Measurements from ENCODE around the gene MYOZ2.
"Not testable (repeated sequence)": the region's sequence is repeated elsewhere in the genome, so short reads cannot be mapped to it uniquely, and the experiment has no call there.

Gene MYOZ2

DNA sequence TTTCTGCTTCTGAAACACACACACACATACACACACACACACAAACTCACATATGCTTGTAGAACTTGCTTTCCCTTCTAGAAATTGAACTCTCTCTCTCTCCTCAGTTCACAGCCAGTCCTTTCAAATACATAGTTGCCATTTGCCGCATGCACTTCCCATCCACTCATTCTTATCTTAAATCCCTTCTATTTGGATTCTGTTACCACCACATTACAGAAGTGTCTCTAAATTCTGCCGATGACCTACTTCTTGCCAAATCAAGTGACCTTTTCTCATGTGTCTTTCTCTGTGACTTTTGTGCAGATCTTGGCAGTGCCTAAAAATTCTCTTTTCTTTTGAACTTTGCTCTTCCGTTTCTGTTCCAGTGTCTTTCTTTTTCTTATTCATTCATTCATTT lies 7.5 kb upstream of the MYOZ2 start:
- no peak for DNase-seq (ENCODE audit: low read depth in 2 of 2)

DNA sequence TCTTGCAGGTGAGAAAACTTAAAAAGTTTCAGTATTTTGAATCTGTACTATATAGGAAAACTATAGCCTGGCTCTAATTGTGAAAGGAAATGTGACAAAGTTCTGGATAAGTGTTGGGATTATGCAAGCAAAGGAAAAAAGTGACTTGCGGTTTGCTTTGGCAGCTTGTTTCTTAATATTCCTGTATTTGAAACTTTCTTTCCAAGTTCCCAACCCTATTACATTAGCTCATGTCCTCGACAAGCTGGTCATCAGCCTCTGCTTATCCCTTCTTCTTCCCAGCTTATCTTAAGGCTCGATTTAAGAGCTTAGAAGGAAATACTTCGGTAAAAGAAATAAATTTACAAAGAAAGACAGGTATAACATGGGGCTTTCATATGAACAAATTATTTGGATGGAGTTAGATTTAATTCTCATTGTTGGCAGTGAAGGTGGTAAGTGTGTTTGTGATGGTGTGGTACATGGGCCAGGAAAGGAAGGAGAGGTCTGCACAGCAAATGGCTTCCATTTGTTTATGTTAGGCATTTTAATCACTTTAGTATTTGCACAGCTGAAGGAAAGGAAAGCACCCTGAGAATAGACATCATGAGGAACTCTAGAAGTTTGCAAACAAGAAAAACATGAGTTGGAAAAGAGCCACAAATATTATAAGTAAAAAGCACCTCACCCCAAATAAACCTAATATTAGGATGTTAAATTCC lies 5.1 kb upstream of the MYOZ2 start:
- DNase-seq (ENCODE audit: low read depth in 2 of 2): no peak

- DNase-seq (ENCODE audit: low read depth in 2 of 2): no peak
These were observed 4.5 kb upstream of the MYOZ2 start for GRCh38 chr4:119131164-119131563.

DNA sequence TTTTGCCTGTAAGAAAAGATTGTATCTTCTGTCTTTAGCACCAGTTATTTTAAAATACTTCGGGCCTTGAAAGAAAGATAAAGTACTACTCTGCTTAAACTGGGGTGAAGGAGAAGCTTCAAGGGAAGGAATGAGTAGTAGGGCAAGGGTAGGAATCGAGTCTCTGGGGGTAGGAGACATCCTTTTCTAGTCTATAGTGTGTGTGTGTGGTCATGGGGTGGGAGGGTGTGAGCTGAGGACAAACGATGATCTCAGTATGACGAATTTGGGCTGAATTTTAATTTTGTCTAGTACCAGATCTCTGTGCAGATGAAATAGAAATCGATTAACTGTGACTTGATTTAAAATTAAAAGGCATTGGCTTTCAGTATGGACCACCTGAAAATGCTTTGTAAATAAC lies 3.3 kb upstream of the MYOZ2 start:
- no peak for DNase-seq (ENCODE audit: low read depth in 2 of 2)

GRCh38 chr4:119136546-119136945 lies 914 bp downstream of the MYOZ2 start:
- no peak for DNase-seq (ENCODE audit: low read depth in 2 of 2)

- no peak for DNase-seq (ENCODE audit: low read depth in 2 of 2)
These were observed 2.4 kb downstream of the MYOZ2 start for GRCh38 chr4:119138046-119138445.

- no peak for DNase-seq (ENCODE audit: low read depth in 2 of 2)
These were observed 3.7 kb downstream of the MYOZ2 start for GRCh38 chr4:119139311-119139710.

DNA sequence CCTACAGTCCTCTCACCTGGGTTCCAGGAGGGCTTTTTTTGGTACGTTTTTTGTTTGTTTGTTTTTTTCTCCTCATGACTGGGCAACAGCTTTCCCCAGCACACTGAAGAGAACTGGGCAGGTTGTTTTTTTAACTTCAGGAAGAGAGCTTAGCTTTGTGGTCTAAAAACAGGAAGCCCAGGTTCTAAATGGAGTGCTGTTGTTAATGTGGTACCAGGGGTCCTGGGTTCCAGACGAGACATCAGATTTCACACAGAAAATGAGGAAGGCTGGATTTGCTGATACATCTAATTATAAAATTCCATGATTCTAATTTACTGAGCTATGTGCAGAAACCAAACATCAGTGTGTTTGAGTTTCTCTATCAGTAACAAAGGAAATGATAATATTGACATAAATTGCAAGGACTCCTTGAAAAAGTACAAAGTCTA lies 4.2 kb downstream of the MYOZ2 start:
- no peak for DNase-seq (ENCODE audit: low read depth in 2 of 2)

GRCh38 chr4:119141283-119141682 lies 5.7 kb downstream of the MYOZ2 start:
- not testable (repeated sequence) for DNase-seq (ENCODE audit: low read depth in 2 of 2)

GRCh38 chr4:119142833-119143232 lies 7.2 kb downstream of the MYOZ2 start:
- DNase-seq (ENCODE audit: low read depth in 2 of 2): no peak

- DNase-seq (ENCODE audit: low read depth in 2 of 2): not testable (repeated sequence)
These were observed 7.7 kb downstream of the MYOZ2 start for GRCh38 chr4:119143341-119143740.

- no peak for DNase-seq (ENCODE audit: low read depth in 2 of 2)
These were observed 13.5 kb downstream of the MYOZ2 start for GRCh38 chr4:119149110-119149509.

DNA sequence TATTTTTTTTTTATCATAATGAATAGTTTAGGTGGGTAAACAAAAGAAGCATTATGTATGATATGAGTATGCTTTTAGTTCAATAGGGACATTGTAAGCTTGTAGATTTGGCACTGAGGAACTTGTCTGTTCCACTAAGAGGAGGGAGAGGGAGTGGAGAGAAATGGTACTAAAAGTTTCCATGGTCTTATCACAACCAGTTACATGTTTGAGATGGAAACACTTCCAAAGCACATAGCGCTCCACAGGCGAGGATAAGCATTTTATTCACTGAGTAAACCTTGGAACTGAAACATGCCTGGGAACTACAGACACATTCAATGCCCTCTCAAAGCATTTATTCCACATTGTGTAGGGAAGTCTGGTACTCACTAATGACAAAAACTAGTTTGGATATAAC lies 15.5 kb downstream of the MYOZ2 start:
- no peak for DNase-seq (ENCODE audit: low read depth in 2 of 2)

- DNase-seq (ENCODE audit: low read depth in 2 of 2): no peak
These were observed 17.1 kb downstream of the MYOZ2 start for GRCh38 chr4:119152741-119153140.

- DNase-seq (ENCODE audit: low read depth in 2 of 2): no peak
These were observed 26.5 kb downstream of the MYOZ2 start for GRCh38 chr4:119162174-119162573.

GRCh38 chr4:119165767-119166166 lies 30.1 kb downstream of the MYOZ2 start:
- DNase-seq (ENCODE audit: low read depth in 2 of 2): no peak

- no peak for DNase-seq (ENCODE audit: low read depth in 2 of 2)
These were observed 34.6 kb downstream of the MYOZ2 start for GRCh38 chr4:119170195-119170594.

DNA sequence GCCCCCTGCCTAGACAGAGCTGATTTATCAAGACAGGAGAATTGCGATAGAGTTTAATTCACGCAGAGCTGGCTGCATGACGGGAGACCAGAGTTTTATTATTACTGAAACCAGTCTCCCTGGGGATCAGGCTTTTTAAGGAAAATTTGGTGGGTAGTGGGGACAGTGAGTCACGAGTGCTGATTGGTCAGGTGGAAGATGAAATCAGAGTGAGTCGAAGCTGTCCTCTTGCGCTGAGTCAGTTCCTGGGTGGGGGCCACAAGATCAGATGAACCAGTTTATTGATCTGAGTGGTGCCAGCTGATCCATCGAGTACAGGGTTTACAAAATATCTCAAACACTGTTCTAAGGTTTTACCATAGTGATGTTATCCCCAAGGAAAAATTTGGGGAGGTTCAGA lies 36.6 kb downstream of the MYOZ2 start:
- DNase-seq (ENCODE audit: low read depth in 2 of 2): no peak

DNA sequence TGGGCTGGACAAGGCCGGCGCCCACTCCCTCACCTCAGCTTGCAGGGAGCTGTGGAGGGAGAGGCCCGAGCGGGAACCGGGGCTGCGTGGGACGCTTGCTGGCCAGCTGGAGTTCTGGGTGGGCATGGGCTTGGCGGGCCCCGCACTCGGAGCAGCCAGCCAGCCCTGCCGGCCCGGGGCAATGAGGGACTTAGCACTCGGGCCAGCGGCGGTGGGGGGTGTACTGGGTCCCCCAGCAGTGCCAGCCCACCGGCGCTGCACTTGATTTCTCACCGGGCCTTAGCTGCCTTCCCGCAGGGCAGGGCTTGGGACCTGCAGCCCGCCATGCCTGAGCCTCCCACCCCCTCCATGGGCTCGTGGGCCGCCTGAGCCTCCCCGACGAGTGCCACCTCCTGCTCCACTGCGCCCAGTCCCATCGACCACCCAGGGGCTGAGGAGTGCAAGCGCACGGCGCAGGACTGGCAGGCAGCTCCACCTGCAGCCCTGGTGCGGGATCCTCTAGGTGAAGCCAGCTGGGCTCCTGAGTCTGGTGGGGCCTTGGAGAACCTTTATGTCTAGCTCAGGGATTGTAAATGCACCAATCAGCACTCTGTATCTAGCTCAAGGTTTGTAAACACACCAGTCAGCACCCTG lies 38.2 kb downstream of the MYOZ2 start:
- DNase-seq (ENCODE audit: low read depth in 2 of 2): not testable (repeated sequence)

DNA sequence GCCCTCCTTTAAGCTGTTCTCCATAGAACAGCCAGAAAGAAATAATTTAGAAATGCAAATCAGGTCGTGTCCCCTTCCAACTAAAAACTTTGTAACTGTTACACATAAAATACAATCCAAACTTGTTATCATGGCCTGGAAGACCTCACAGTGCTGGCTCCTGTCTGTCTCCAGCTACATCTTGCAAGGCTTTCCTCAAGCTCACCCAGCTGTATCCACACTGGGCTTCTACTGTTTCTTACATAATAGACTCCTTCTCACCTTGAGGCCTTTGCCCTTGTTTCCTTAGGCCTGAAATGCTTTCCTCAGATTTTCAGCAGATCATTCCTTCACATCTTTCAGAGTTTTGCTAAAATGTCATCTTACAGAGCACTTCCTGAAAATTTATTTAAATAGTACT lies 43.4 kb downstream of the MYOZ2 start:
- no peak for DNase-seq (ENCODE audit: low read depth in 2 of 2)

DNA sequence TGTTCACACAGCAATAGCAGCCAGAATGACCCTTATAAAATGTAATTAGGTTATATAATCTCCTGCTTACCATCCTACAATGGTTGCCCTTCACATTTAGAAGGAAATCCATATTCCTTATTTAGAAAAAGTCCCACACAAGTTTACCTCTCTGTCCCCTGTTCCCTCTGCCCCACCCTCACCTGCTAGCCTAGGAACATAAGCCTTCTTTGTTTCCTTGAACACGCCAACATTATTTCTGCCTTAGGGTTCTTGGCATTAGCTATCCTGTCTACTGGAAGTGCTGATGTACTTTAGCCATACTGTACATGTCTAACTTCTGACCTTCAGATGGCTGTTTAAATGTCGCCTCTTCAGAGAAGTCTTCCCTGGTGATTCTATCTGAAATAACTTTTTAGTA lies 48.5 kb downstream of the MYOZ2 start:
- no peak for DNase-seq (ENCODE audit: low read depth in 2 of 2)

GRCh38 chr4:119189638-119190037 lies 54.0 kb downstream of the MYOZ2 start:
- DNase-seq (ENCODE audit: low read depth in 2 of 2): no peak

DNA sequence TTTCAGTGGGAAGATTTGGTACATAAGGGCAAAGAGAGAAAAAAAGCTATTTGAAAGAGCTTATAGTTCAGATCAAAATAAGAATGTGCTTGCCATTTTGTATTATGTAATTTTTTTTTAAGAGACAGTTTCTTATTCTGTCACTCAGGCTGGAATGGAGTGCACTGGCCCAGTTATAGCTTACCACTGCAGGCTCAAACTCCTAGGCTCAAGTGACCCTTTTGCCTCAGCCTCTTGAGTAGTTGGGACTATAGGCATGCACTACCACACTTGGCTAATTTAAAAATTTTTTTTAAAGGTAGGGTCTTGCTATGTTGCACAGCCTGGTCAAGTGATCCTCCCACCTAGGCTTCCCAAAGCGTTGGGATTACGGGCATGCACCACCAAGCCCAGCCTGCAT lies 54.7 kb downstream of the MYOZ2 start:
- no peak for DNase-seq (ENCODE audit: low read depth in 2 of 2)

DNA sequence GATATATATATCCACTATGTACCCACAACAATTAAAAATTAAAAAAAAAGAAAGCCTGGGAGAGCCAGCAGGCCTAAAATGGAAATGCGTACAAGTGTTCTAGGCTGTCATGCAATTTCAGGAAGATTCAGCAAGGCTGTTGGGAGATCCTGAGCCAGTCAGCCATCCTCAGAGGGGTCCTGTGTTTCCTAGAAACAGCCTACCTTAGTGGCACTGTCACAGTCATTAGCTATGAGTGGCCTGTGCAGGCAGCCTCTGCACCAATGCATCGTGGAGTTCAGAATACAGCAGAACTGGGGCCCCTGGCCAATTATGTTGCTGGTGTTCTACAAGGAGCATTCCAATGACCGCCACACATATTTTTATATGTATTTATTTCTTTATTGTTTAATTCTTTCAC lies 55.9 kb downstream of the MYOZ2 start:
- no peak for DNase-seq (ENCODE audit: low read depth in 2 of 2)

Measured in activated CD4-positive, alpha-beta T cell treated with anti-CD3 and anti-CD28 coated beads for 24 hours (primary cell).